Astrocyte (in vitro differentiated cells and primary cell): ENCODE results near the gene PGA4. TPM values are rescaled to one million over a fixed set of nuclear protein-coding genes. Genes with fewer than 3 reads are reported as not detected.

Source experiments
- DNase-seq: peaks from one replicate; pipeline ENCODE4 v3.0.0-alpha.2; 2010; ENCODE audit warnings: low read depth
- FAIRE-seq: peaks from 2 replicates; lab custom pipeline; 2011; peaks lifted over from hg19 to GRCh38; lab: Jason Lieb, UNC
- H2AFZ ChIP-seq: 2 replicates; pipeline ENCODE4 v1.6.0; 2012; ENCODE audit warnings: low read depth, low read length, inconsistent platforms
- H3K27ac ChIP-seq: 2 replicates; pipeline ENCODE4 v1.5.1; 2011; ENCODE audit warnings: low read depth, low read length, inconsistent platforms
- H3K27me3 ChIP-seq: 2 replicates; pipeline ENCODE4 v1.6.0; 2011; ENCODE audit warnings: low read length, inconsistent platforms; ENCODE audit not compliant: insufficient read depth
- H3K36me3 ChIP-seq: 2 replicates; pipeline ENCODE4 v1.5.1; 2011; ENCODE audit warnings: low read length, inconsistent platforms; ENCODE audit not compliant: insufficient read depth
- H3K4me1 ChIP-seq: 2 replicates; pipeline ENCODE4 v1.5.1; 2011; ENCODE audit warnings: low read length, inconsistent platforms; ENCODE audit not compliant: insufficient read depth
- H3K4me2 ChIP-seq: 2 replicates; pipeline ENCODE4 v1.6.0; 2012; ENCODE audit warnings: low read length, inconsistent platforms
- H3K4me3 ChIP-seq: 2 replicates; pipeline ENCODE4 v1.5.1; 2011; ENCODE audit warnings: low read depth, mild to moderate bottlenecking, low read length, inconsistent platforms; ENCODE audit not compliant: insufficient read depth
- H3K79me2 ChIP-seq: 2 replicates; pipeline ENCODE4 v1.6.0; 2012; ENCODE audit warnings: mild to moderate bottlenecking, low read length, inconsistent platforms; ENCODE audit not compliant: insufficient read depth
- H3K9ac ChIP-seq: 2 replicates; pipeline ENCODE4 v1.6.0; 2012; ENCODE audit warnings: mild to moderate bottlenecking, low read length, inconsistent platforms
- H3K9me3 ChIP-seq: 2 replicates; pipeline ENCODE4 v1.5.1; 2012; ENCODE audit warnings: low read depth, mild to moderate bottlenecking, low read length, inconsistent platforms; ENCODE audit not compliant: insufficient read depth
- H4K20me1 ChIP-seq: 2 replicates; pipeline ENCODE4 v1.6.0; 2012; ENCODE audit warnings: low read length, inconsistent platforms; ENCODE audit not compliant: insufficient read depth
- H3K27ac Mint-ChIP-seq: one replicate; pipeline ENCODE4 v1.8.0; 2021; ENCODE audit warnings: mild to moderate bottlenecking, mixed read lengths; ENCODE audit not compliant: unreplicated experiment
- H3K27me3 Mint-ChIP-seq: one replicate; pipeline ENCODE4 v1.8.0; 2021; ENCODE audit warnings: low read depth, mixed read lengths; ENCODE audit not compliant: unreplicated experiment
- H3K36me3 Mint-ChIP-seq: one replicate; pipeline ENCODE4 v1.8.0; 2021; ENCODE audit warnings: low read depth, mixed read lengths; ENCODE audit not compliant: unreplicated experiment
- H3K4me1 Mint-ChIP-seq: one replicate; pipeline ENCODE4 v1.8.0; 2021; ENCODE audit warnings: low read depth, mixed read lengths; ENCODE audit not compliant: unreplicated experiment
- H3K4me3 Mint-ChIP-seq: one replicate; pipeline ENCODE4 v1.8.0; 2021; ENCODE audit warnings: mild to moderate bottlenecking, moderate library complexity, mixed read lengths; ENCODE audit not compliant: unreplicated experiment
- H3K9me3 Mint-ChIP-seq: one replicate; pipeline ENCODE4 v1.8.0; 2021; ENCODE audit warnings: mild to moderate bottlenecking, mixed read lengths; ENCODE audit not compliant: unreplicated experiment
- EZH2 ChIP-seq: IDR thresholded peaks from 2 replicates; pipeline ENCODE4 v1.6.1; 2012; ENCODE audit warnings: mild to moderate bottlenecking, low read length, inconsistent platforms; ENCODE audit not compliant: insufficient read depth
- total RNA-seq: library from RNA; stranded (reverse); gene quantifications from 2 replicates; pipeline ENCODE4 v1.2.1, GENCODE V29; 2021
- TF ChIP-seq, protein P1 (sequence below): IDR thresholded peaks from 2 replicates; pipeline ENCODE4 v1.5.1; 2011; ENCODE audit warnings: low read depth, mild to moderate bottlenecking, inconsistent platforms, low read length, moderate library complexity; ENCODE audit not compliant: insufficient read depth

The PGA4 gene
- total RNA-seq, 1 donor from 2014 or later, result 0.86 TPM

DNA sequence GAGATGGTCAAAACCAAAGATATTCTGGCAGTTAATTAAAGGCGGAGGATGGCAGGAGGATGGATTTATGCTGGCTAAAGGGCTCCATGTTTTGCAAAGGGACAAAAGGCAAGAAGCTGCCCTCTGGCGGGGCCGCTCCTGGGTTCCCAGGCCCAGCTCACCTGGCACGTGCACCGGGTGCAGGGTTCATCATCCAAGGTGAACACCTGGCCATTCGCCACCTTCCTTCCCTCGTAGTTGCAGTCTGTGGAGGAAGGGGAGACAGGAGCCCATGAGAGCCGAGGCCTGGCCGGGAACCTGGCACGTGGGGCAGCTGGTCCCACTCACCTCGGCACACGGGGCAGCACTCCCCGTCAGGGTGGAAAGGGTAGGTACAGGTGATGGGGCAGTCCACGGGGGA is 42.6 kb downstream of the PGA4 start:
- no peak for DNase-seq
- Mint-ChIP-seq H3K27ac (no peak overlapping the region), H3K36me3 (peaks cover 9% of the 10 kb centered on the region), H3K4me1 (peaks cover 3% of the 10 kb centered on the region), H3K4me3 (no peak overlapping the region), H3K9me3 (no peaks in the 10 kb centered on the region), H3K27me3 (peaks cover 2% of the 10 kb centered on the region)
- Histone ChIP-seq H3K9ac (no peak overlapping the region), H3K9me3 (no peaks in the 10 kb centered on the region), H4K20me1 (no peaks in the 10 kb centered on the region), H3K27ac (no peak overlapping the region), H3K4me2 (no peak overlapping the region), H2AFZ (no peak overlapping the region), H3K36me3 (no peaks in the 10 kb centered on the region), H3K27me3 (no peaks in the 10 kb centered on the region), H3K4me3 (no peak overlapping the region), H3K4me1 (no peaks in the 10 kb centered on the region), H3K79me2 (no peaks in the 10 kb centered on the region)
- no peak for FAIRE-seq
- no peak for TF ChIP-seq EZH2
- TF ChIP-seq, protein P1, sequence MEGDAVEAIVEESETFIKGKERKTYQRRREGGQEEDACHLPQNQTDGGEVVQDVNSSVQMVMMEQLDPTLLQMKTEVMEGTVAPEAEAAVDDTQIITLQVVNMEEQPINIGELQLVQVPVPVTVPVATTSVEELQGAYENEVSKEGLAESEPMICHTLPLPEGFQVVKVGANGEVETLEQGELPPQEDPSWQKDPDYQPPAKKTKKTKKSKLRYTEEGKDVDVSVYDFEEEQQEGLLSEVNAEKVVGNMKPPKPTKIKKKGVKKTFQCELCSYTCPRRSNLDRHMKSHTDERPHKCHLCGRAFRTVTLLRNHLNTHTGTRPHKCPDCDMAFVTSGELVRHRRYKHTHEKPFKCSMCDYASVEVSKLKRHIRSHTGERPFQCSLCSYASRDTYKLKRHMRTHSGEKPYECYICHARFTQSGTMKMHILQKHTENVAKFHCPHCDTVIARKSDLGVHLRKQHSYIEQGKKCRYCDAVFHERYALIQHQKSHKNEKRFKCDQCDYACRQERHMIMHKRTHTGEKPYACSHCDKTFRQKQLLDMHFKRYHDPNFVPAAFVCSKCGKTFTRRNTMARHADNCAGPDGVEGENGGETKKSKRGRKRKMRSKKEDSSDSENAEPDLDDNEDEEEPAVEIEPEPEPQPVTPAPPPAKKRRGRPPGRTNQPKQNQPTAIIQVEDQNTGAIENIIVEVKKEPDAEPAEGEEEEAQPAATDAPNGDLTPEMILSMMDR, result no peak

DNA sequence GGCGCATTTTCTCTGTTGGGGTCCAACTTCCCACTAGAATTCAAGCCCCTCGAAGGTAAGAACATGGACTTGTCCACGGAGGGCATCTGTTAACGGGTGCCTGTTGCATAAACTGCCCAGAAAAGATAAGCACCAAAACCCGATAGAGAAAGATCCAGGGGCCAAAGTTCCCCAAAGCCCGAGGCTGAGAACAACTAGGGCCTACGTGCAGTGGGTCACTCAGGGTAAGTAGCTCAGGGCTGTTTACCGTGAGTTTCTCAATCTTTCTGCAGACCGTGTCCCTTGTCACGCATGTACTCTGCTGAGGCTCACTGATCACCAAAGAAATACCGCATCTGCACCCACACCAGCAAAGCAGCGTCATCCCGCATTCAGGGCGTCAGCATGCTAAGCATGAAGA is 43.2 kb downstream of the PGA4 start:
- DNase-seq (no peak), FAIRE-seq (no peak)
- H3K36me3 Mint-ChIP-seq, result peaks cover 10% of the 10 kb centered on the region
- Histone ChIP-seq H3K27me3 (no peaks in the 10 kb centered on the region), H3K9ac (no peak overlapping the region), H3K4me2 (no peak overlapping the region), H3K9me3 (no peaks in the 10 kb centered on the region), H3K27ac (no peak overlapping the region), H4K20me1 (no peaks in the 10 kb centered on the region), H3K36me3 (no peaks in the 10 kb centered on the region), H2AFZ (no peak overlapping the region), H3K4me1 (no peaks in the 10 kb centered on the region), H3K79me2 (no peaks in the 10 kb centered on the region), H3K4me3 (no peak overlapping the region)
- H3K4me1 Mint-ChIP-seq, result peaks cover 3% of the 10 kb centered on the region
- no peak for TF ChIP-seq EZH2
- TF ChIP-seq, protein P1, result no peak
- no peaks in the 10 kb centered on the region for H3K9me3 Mint-ChIP-seq
- no peak overlapping the region for H3K27ac Mint-ChIP-seq
- H3K27me3 Mint-ChIP-seq, result peaks cover 2% of the 10 kb centered on the region
- no peak overlapping the region for H3K4me3 Mint-ChIP-seq

DNA sequence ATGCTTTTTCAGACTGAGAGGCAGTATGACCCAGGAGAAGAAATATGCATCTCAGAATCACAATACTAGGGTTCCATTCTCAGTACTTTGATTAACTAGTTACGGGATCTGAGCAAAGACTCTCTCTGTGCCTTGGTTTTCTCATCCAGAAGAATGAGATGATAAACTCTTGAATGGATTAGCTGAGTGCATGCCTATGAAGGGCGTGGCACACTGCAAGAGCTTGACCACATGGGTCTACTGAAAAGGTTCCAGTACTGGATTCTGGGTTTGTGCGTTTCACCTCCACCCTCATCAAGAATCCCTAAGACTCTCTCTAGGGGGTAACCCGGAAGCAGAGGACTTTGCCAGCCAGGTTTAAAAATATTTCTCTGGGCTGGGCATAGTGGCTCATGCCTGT is 44.5 kb downstream of the PGA4 start:
- no peaks in the 10 kb centered on the region for H3K9me3 Mint-ChIP-seq
- H3K79me2 ChIP-seq, result no peaks in the 10 kb centered on the region
- H3K36me3 ChIP-seq, result no peaks in the 10 kb centered on the region
- no peaks in the 10 kb centered on the region for H4K20me1 ChIP-seq
- no peak overlapping the region for H3K4me3 Mint-ChIP-seq
- H3K27ac Mint-ChIP-seq, result no peak overlapping the region
- no peaks in the 10 kb centered on the region for H3K27me3 ChIP-seq
- no peak overlapping the region for H3K4me2 ChIP-seq
- no peak overlapping the region for H3K4me3 ChIP-seq
- H3K9ac ChIP-seq, result no peak overlapping the region
- no peak for TF ChIP-seq EZH2
- TF ChIP-seq, protein P1, result no peak
- FAIRE-seq (no peak), DNase-seq (peak; percentile 15)
- peaks cover 10% of the 10 kb centered on the region for H3K36me3 Mint-ChIP-seq
- peaks cover 3% of the 10 kb centered on the region for H3K4me1 Mint-ChIP-seq
- H2AFZ ChIP-seq, result no peak overlapping the region
- no peaks in the 10 kb centered on the region for H3K9me3 ChIP-seq
- H3K4me1 ChIP-seq, result no peaks in the 10 kb centered on the region
- no peak overlapping the region for H3K27ac ChIP-seq
- peaks cover 2% of the 10 kb centered on the region for H3K27me3 Mint-ChIP-seq
